Cardiac muscle cell (in vitro differentiated cells and primary cell): ENCODE measurements around the gene CHP2. TPM values are rescaled to one million over a fixed set of nuclear protein-coding genes. Genes with fewer than 3 reads are reported as not detected.
"Not testable (repeated sequence)": the region's sequence is repeated elsewhere in the genome, so short reads cannot be mapped to it uniquely, and the experiment has no call there.

Experiments used
- DNase-seq, 2 donors: peaks; one replicate each; pipeline versions ENCODE4 v3.0.0 to v3.0.0-alpha.2; 2010 to 2017; ENCODE audit warnings: low read depth in 1 of 2, low spot score in 1 of 2
- H3K27ac ChIP-seq: fragments of 200-600 bp; sonication (generic); 2 replicates; pipeline ENCODE4 v1.5.1; 2016
- H3K27me3 ChIP-seq: fragments of 200-600 bp; sonication (generic); 2 replicates; pipeline ENCODE4 v1.6.0; 2016; ENCODE audit warnings: control low read depth
- H3K36me3 ChIP-seq: fragments of 200-600 bp; sonication (generic); 2 replicates; pipeline ENCODE4 v1.5.1; 2016; ENCODE audit warnings: control low read depth
- H3K4me1 ChIP-seq: fragments of 200-600 bp; sonication (generic); 2 replicates; pipeline ENCODE4 v1.8.1; 2017; ENCODE audit warnings: low read depth, mild to moderate bottlenecking, mixed run types
- H3K4me3 ChIP-seq: fragments of 200-600 bp; sonication (generic); 2 replicates; pipeline ENCODE4 v1.5.1; 2016; ENCODE audit warnings: mild to moderate bottlenecking
- H3K9me3 ChIP-seq: fragments of 200-600 bp; sonication (generic); 2 replicates; pipeline ENCODE4 v1.5.1; 2017; ENCODE audit warnings: low read depth, mild to moderate bottlenecking, control low read depth
- polyA plus RNA-seq: library from polyadenylated mRNA; unstranded; fragments of >200 nt; fragmentation: Nextera tagmentation; extraction: Ambion mirVana; gene quantifications from 2 replicates; pipeline ENCODE4 v1.2.1, GENCODE V29; 2016
- total RNA-seq: library from RNA; depleted of rRNA; stranded (reverse); fragments of >200 nt; gene quantifications from 2 replicates; pipeline ENCODE4 v1.2.3, GENCODE V29; 2016
- TF ChIP-seq, protein P1 (sequence below): IDR thresholded peaks from 2 replicates; pipeline ENCODE4 v1.5.1; 2012; ENCODE audit warnings: low read depth, mild to moderate bottlenecking, low read length

The CHP2 gene
- total and polyA plus RNA-seq, 2 experiments from 2014 or later: not detected

DNA sequence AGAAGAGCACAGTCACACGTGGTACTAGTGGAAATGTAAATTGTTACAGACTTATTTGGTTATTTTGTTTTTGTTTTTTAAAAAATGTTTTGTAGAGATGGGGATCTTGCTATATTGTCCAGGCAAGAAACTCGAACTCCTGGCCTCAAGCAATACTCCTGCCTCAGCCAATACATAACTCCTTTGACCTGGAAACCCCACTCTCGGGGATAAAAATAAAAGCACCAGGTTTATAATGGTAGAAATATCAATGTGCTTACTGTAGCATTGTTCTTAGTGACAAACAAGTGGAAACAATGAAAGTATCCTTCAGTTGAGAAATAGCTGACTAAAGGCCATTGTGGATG, 30.1 kb upstream of the CHP2 start:
- Histone ChIP-seq H3K4me1 (no peaks in the 10 kb centered on the region), H3K27ac (no peak overlapping the region), H3K27me3 (no peaks in the 10 kb centered on the region), H3K9me3 (no peaks in the 10 kb centered on the region), H3K36me3 (no peaks in the 10 kb centered on the region), H3K4me3 (no peak overlapping the region)
- DNase-seq: no peak
- TF ChIP-seq, protein P1, sequence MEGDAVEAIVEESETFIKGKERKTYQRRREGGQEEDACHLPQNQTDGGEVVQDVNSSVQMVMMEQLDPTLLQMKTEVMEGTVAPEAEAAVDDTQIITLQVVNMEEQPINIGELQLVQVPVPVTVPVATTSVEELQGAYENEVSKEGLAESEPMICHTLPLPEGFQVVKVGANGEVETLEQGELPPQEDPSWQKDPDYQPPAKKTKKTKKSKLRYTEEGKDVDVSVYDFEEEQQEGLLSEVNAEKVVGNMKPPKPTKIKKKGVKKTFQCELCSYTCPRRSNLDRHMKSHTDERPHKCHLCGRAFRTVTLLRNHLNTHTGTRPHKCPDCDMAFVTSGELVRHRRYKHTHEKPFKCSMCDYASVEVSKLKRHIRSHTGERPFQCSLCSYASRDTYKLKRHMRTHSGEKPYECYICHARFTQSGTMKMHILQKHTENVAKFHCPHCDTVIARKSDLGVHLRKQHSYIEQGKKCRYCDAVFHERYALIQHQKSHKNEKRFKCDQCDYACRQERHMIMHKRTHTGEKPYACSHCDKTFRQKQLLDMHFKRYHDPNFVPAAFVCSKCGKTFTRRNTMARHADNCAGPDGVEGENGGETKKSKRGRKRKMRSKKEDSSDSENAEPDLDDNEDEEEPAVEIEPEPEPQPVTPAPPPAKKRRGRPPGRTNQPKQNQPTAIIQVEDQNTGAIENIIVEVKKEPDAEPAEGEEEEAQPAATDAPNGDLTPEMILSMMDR: no peak

DNA sequence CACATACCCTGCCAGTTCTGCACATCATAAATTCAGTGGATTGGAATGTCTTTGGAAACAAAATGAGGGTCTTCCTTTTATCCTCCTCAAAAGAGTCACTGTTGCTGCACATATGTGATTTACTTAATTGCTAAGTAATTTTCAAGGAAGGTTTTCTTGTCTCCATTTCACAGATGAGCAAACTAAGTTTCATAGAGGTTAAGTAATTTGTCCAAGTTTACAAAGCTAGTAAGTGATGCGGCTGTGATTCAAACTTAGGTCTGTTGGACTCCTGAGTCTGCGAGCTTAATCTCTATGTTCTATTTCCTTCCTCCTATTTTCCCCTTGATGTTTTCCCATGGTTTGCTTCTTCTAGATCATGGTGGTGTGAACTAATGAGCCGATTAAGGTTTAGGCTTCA, 28.1 kb upstream of the CHP2 start:
- DNase-seq: no peak
- Histone ChIP-seq H3K36me3 (no peaks in the 10 kb centered on the region), H3K27ac (no peak overlapping the region), H3K4me3 (no peak overlapping the region), H3K9me3 (no peaks in the 10 kb centered on the region), H3K27me3 (no peaks in the 10 kb centered on the region), H3K4me1 (no peaks in the 10 kb centered on the region)
- TF ChIP-seq, protein P1: no peak

DNA sequence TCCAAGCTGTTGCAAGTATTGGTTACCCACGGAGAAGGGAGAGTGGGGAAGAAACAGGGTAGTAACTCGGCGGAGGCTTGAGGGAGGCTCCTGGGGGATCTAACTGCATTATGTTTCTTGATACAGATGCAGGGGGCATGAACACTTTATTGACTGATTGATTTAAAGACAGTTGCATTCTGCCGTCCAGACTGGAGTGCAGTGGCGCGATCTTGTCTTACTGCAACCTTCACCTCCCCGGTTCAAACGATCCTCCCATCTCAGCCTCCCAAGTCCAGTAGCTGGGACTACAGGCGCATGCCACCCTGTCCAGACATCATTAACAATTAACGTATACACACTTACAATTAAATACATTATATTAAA, 26.7 kb upstream of the CHP2 start:
- Histone ChIP-seq H3K36me3 (no peaks in the 10 kb centered on the region), H3K4me1 (no peaks in the 10 kb centered on the region), H3K9me3 (no peaks in the 10 kb centered on the region), H3K27ac (no peak overlapping the region), H3K27me3 (no peaks in the 10 kb centered on the region), H3K4me3 (no peak overlapping the region)
- no peak for DNase-seq
- TF ChIP-seq, protein P1: no peak

DNA sequence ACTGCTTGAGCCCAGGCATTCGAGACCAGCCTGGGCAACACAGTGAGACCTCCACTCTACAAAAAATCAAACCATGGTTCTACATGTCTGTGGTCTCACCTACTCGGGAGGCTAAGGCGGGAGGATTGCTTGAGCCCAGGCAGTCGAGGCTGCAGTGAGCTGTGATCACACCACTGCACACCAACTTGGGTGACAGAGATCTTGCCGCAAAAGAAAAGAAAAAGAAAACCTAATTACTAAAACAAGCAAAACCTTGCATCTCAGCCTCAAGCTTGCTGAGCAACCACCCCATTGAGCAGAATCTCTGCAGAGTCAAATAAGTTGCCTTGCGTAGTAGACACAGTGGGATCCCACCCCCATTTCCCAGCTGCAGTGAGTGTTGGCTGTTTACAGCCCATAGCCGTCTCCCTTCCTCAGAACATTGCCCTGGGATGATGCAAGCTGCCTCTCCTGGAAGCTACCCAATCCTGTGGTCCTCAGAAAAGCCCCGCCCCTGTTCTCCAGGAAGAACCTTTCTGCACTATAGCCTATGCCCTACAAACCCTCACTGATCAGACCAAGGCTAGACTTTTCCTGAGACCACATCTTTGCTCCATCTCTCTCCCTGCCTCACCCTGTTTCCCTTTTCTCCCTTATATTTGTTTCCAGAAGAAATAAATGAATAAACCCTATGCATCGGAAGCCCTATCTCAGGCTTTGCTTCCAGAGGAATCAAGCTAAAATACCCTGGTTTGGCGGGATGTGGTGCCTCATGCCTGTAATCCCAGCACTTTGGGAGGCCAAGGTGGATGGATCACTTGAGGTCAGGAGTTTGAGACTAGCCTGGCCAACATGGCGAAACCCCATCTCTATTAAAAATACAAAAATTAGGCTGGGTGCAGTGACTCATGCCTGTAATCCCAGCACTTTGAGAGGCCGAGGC, 25.1 kb upstream of the CHP2 start:
- Histone ChIP-seq H3K27me3 (no peaks in the 10 kb centered on the region), H3K27ac (no peak overlapping the region), H3K4me3 (no peak overlapping the region), H3K4me1 (no peaks in the 10 kb centered on the region), H3K9me3 (no peaks in the 10 kb centered on the region), H3K36me3 (no peaks in the 10 kb centered on the region)
- DNase-seq: peak in 1 of 2 donors; percentile 89
- TF ChIP-seq, protein P1: no peak

DNA sequence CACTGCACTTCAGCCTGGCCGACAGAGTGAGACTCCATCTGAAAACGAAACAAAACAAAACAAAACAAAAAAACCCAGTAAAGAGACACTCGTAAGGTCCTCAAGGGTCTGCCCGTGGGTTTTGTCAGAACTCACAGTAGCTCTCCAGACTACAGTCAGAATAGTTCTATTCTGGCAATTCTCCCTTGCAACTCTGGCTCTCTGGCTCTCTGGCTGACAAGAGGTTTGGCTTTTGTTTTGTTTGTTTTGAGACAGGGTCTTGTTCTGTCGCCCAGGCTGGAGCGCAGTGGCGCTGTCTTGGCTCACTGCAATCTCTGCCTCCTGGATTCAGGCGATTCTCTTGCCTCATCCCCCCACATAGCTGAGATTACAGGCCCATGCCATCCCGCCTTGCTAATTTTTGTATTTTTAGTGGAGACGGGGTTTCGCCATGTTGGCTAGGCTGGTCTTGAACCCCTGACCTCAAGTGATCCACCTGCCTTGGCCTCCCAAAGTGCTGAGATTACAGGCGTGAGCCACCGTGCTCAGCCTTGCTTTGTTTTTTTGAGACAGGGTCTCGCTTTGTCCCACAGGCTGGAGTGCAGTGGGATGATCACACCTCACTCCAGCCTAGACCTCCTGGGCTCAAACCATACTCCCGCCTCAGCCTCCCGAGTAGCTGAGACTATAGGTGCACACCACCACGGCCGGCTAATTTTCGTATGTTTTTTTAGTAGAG, 20.5 kb upstream of the CHP2 start:
- TF ChIP-seq, protein P1: no peak
- no peak overlapping the region for H3K27ac ChIP-seq
- no peaks in the 10 kb centered on the region for H3K9me3 ChIP-seq
- no peaks in the 10 kb centered on the region for H3K27me3 ChIP-seq
- no peaks in the 10 kb centered on the region for H3K4me1 ChIP-seq
- H3K36me3 ChIP-seq: no peaks in the 10 kb centered on the region
- DNase-seq: no peak
- H3K4me3 ChIP-seq: no peak overlapping the region

DNA sequence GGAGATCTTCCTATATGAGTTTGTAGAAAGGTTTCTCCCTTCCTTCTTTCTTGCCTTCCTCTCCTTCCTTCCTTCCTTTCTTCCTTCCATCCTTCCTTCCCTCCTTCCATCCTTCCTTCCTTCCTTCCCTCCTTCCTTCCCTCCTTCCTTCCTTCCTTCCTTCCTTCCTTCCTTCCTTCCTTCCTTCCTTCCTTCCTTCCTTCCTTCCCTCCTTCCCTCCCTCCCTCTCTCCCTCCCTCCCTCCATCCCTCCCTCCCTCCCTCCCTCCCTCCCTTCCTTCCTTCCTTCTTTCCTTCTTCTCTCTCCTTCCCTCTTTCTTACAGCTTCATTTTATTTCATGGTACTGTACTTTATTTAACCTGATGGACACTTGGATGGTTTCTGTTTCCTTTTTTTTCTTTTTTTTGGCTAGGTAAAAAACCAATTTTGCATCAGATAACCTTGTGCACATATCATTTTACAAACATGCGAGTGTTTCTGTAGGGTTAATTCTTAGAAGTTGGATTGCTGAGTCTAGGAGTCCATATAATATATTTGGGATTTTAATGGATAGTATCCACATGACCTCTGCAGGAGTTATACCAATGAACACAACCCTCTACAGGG, 17.3 kb upstream of the CHP2 start:
- DNase-seq, H3K27ac ChIP-seq: not testable (repeated sequence)

More for the DNA sequence above, 17.3 kb upstream of the CHP2 start:
- H3K36me3 ChIP-seq, H3K27me3 ChIP-seq, H3K9me3 ChIP-seq, H3K4me1 ChIP-seq, H3K4me3 ChIP-seq: not testable (repeated sequence)
